Measurements from ENCODE around the gene ARFGEF3. TPM values are rescaled to one million over a fixed set of nuclear protein-coding genes. Genes with fewer than 3 reads are reported as not detected.

The ARFGEF3 gene
- total and polyA plus RNA-seq, 10 of the 15 experiments (the other 5 are each of a cell fraction or from before 2014, with no cell fraction given): under 0.01 to 0.08 (median 0.02) TPM; not detected in 1

GRCh38 chr6:138331984-138332383 is 170.2 kb downstream of the ARFGEF3 start:
- FAIRE-seq (no peak), ATAC-seq (no peak), DNase-seq (ENCODE audit: low read depth, low spot score) (no peak)
- no peak overlapping the region for H3K27ac ChIP-seq (ENCODE audit: control insufficient read depth, insufficient read depth)
- H2AFZ ChIP-seq (ENCODE audit: control insufficient read depth, low read depth, low read length): no peak overlapping the region
- H3K27me3 ChIP-seq (replicated peaks in 1 of 2; ENCODE audit: control insufficient read depth in 2 of 2, insufficient read depth in 2 of 2, low read length in 1 of 2): peaks cover 0 to 3% of the 10 kb centered on the region in 2 experiments; a peak in 3 of 4 replicates
- H3K4me3 ChIP-seq: no peak overlapping the region
- H3K4me1 ChIP-seq (ENCODE audit: control insufficient read depth, insufficient read depth, low read length): no peaks in the 10 kb centered on the region
- H3K9me3 ChIP-seq (replicated peaks; ENCODE audit: control insufficient read depth, insufficient read depth, low read length): no peaks in the 10 kb centered on the region
- in situ Hi-C loops (cut with MboI): no loop called here
- SMC1A ChIA-PET (ENCODE audit: uncharacterized antibody, unreplicated experiment): no interaction called here
- RAD21 ChIA-PET (ENCODE audit: unreplicated experiment): no interaction called here
- intact Hi-C loops (cut with micrococcal nuclease; ENCODE audit: unreplicated experiment): no loop called here
- CTCF ChIA-PET: no interaction called here
- no peaks in the 10 kb centered on the region for H3K79me2 ChIP-seq (ENCODE audit: control insufficient read depth, insufficient read depth, low read length)
- H3K9ac ChIP-seq (ENCODE audit: control insufficient read depth, insufficient read depth, low read length): no peak overlapping the region
- TF ChIP-seq, protein P1, sequence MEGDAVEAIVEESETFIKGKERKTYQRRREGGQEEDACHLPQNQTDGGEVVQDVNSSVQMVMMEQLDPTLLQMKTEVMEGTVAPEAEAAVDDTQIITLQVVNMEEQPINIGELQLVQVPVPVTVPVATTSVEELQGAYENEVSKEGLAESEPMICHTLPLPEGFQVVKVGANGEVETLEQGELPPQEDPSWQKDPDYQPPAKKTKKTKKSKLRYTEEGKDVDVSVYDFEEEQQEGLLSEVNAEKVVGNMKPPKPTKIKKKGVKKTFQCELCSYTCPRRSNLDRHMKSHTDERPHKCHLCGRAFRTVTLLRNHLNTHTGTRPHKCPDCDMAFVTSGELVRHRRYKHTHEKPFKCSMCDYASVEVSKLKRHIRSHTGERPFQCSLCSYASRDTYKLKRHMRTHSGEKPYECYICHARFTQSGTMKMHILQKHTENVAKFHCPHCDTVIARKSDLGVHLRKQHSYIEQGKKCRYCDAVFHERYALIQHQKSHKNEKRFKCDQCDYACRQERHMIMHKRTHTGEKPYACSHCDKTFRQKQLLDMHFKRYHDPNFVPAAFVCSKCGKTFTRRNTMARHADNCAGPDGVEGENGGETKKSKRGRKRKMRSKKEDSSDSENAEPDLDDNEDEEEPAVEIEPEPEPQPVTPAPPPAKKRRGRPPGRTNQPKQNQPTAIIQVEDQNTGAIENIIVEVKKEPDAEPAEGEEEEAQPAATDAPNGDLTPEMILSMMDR (IDR thresholded peaks at IDR 0.05 in 2 of 3, conservative IDR thresholded peaks at IDR 0.05 in 1 of 3; ENCODE audit: control insufficient read depth in 2 of 3, extremely low read depth in 1 of 3, insufficient read depth in 1 of 3, low read depth in 3 of 3, low read length in 3 of 3): no peak
- TF ChIP-seq TCF3 (IDR thresholded peaks at IDR 0.05; ENCODE audit: borderline replicate concordance, insufficient read depth, low read depth, low read length): no peak
- TF ChIP-seq ZNF622 (IDR thresholded peaks at IDR 0.05): no peak
- no peak for TF ChIP-seq TAF1 (IDR thresholded peaks at IDR 0.05; ENCODE audit: borderline replicate concordance, low read depth, low read length)
- TF ChIP-seq NKRF (conservative IDR thresholded peaks at IDR 0.05): no peak
- TF ChIP-seq EGR1 (IDR thresholded peaks at IDR 0.05; ENCODE audit: borderline replicate concordance in 1 of 2, low read depth in 2 of 2, low read length in 2 of 2): no peak
- no peak for TF ChIP-seq DPF2 (IDR thresholded peaks at IDR 0.05)
- TF ChIP-seq ESRRA (IDR thresholded peaks at IDR 0.05; ENCODE audit: low read length): no peak
- POLR2A ChIA-PET: no interaction called here
- no TSS peak for BruUV-seq (replicated peaks)
- no peak overlapping the region for H3K4me2 ChIP-seq (ENCODE audit: control insufficient read depth, insufficient read depth)
- H3K36me3 ChIP-seq (ENCODE audit: control insufficient read depth in 2 of 2, insufficient read depth in 2 of 2, low read length in 1 of 2): no peaks in the 10 kb centered on the region
- H4K20me1 ChIP-seq (ENCODE audit: control insufficient read depth, insufficient read depth): no peaks in the 10 kb centered on the region
- WGBS (ENCODE audit: insufficient coverage, insufficient replicate concordance, low lambda C conversion rate, missing lambda C conversion rate): 19% methylated on average over 2 of the region's 2 CpGs

Measured in GM12878 (cell line).